ENCODE measurements around the gene TNFSF11.

DNA sequence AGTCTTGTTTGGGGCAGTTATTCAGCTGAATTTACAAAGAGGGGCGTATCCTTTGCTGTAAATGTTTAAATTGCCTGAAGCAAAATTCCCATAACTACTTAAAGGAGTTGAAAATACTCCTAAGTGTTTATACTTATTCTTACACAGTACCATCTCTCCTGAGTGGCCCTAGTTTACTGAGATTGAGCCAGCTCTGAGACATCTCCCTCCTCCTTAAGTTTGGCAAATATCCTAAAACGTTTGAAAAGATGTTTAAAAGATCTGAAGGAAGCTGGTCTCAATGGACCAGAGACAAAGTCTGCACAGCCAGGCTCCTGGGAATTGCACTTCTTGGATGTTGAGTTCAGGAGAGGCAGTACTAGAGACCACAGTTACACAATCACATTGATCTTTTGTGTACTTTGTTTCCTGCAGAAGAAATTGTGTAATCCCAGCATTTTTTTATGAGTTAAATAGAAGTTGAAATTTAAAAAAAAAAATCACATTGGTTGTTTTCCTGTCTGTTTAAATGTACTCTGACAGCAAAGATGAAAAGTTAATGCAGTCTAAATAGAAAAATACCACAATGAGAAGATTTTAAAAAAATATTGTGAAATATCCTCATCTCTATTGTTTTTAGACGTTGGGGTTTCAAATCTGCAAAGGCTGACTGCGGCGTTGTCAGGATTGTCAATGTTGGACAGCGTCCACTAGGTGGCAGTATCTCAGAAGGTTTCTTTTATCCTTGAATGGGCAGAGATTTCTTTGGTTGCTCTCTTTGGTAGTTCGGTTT, 20.7 kb downstream of the TNFSF11 start:
- TF ChIP-seq EZH2 (IDR thresholded peaks at IDR 0.05; ENCODE audit: low read length, missing control alignments): no peak
- TF ChIP-seq, protein P1, sequence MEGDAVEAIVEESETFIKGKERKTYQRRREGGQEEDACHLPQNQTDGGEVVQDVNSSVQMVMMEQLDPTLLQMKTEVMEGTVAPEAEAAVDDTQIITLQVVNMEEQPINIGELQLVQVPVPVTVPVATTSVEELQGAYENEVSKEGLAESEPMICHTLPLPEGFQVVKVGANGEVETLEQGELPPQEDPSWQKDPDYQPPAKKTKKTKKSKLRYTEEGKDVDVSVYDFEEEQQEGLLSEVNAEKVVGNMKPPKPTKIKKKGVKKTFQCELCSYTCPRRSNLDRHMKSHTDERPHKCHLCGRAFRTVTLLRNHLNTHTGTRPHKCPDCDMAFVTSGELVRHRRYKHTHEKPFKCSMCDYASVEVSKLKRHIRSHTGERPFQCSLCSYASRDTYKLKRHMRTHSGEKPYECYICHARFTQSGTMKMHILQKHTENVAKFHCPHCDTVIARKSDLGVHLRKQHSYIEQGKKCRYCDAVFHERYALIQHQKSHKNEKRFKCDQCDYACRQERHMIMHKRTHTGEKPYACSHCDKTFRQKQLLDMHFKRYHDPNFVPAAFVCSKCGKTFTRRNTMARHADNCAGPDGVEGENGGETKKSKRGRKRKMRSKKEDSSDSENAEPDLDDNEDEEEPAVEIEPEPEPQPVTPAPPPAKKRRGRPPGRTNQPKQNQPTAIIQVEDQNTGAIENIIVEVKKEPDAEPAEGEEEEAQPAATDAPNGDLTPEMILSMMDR (conservative IDR thresholded peaks at IDR 0.05 in 1 of 2, IDR thresholded peaks at IDR 0.05 in 1 of 2; ENCODE audit: low read depth in 1 of 2, low read length in 2 of 2): peak; percentile 74 to 79
